Endodermal cell (in vitro differentiated cells): ENCODE measurements around the gene RNF215. TPM values are rescaled to one million over a fixed set of nuclear protein-coding genes. Genes with fewer than 3 reads are reported as not detected.

Experiments
- DNase-seq: peaks from one replicate; pipeline ENCODE4 v3.0.0-alpha.2; 2017
- H3K27ac ChIP-seq: 2 replicates; pipeline ENCODE4 v1.5.1; 2013; ENCODE audit warnings: mild to moderate bottlenecking, low read depth, low read length, moderate library complexity
- H3K27me3 ChIP-seq: 2 replicates; pipeline ENCODE4 v1.6.1; 2013; ENCODE audit warnings: mild to moderate bottlenecking, low read length, moderate library complexity; ENCODE audit not compliant: insufficient read depth, control insufficient read depth, poor library complexity, severe bottlenecking
- H3K36me3 ChIP-seq: 2 replicates; pipeline ENCODE4 v1.7.0; 2013; ENCODE audit warnings: mild to moderate bottlenecking, low read length, moderate library complexity; ENCODE audit not compliant: control insufficient read depth, insufficient read depth
- H3K4me1 ChIP-seq: one replicate; pipeline ENCODE4 v1.7.0; 2013; ENCODE audit warnings: low read length; ENCODE audit not compliant: control insufficient read depth, insufficient read depth
- H3K4me3 ChIP-seq: 2 replicates; pipeline ENCODE4 v1.5.1; 2013; ENCODE audit warnings: mild to moderate bottlenecking, low read length, moderate library complexity
- H3K9ac ChIP-seq: 2 replicates; pipeline ENCODE4 v1.6.1; 2013; ENCODE audit warnings: mild to moderate bottlenecking, low read length, moderate library complexity; ENCODE audit not compliant: poor library complexity, severe bottlenecking; ENCODE audit errors: extremely low read depth
- H3K9me3 ChIP-seq: 2 replicates; pipeline ENCODE4 v1.6.1; 2013; ENCODE audit warnings: mild to moderate bottlenecking, low read length, moderate library complexity; ENCODE audit not compliant: control insufficient read depth
- H3K27ac Mint-ChIP-seq: 2 replicates; pipeline ENCODE4 v1.8.0; 2020; ENCODE audit warnings: mixed read lengths
- H3K27me3 Mint-ChIP-seq: 2 replicates; pipeline ENCODE4 v1.8.0; 2021; ENCODE audit warnings: mild to moderate bottlenecking, mixed read lengths; ENCODE audit not compliant: insufficient read depth
- H3K36me3 Mint-ChIP-seq: 2 replicates; pipeline ENCODE4 v1.8.0; 2020; ENCODE audit warnings: low read depth, mixed read lengths
- H3K4me1 Mint-ChIP-seq: 2 replicates; pipeline ENCODE4 v1.8.0; 2020; ENCODE audit warnings: mixed read lengths
- H3K4me3 Mint-ChIP-seq: 2 replicates; pipeline ENCODE4 v1.8.0; 2020; ENCODE audit warnings: mild to moderate bottlenecking, moderate library complexity, mixed read lengths
- H3K9me3 Mint-ChIP-seq: 2 replicates; pipeline ENCODE4 v1.8.0; 2020; ENCODE audit warnings: mild to moderate bottlenecking, mixed read lengths
- CTCF ChIP-seq: fragments of 200-600 bp; sonication (generic); conservative IDR thresholded peaks from 2 replicates; pipeline ENCODE4 v1.5.0; 2021; ENCODE audit warnings: antibody characterized with exemption, mild to moderate bottlenecking
- WGBS, 2 experiments: methylation state at CpG; one replicate each; pipeline versions ENCODE4 v1.1.5 to v1.1.7; 2013; ENCODE audit warnings: missing lambda C conversion rate in 2 of 2, mixed read lengths in 1 of 2; ENCODE audit not compliant: insufficient coverage in 1 of 2, insufficient read length in 1 of 2; 5-methylcytosine and 5-hydroxymethylcytosine counted together
- total RNA-seq, 2 donors: library from RNA; stranded (reverse); fragmentation: NEBNext Ultra II Directional in 1 of 2; extraction: Animal tissue kit (Norgen Biotek cat#: 25700) in 1 of 2; gene quantifications; 2 replicates in 1 of 2; 3 replicates in 1 of 2; pipeline ENCODE4 v1.2.1, GENCODE V29; 2021

Gene RNF215
- total RNA-seq, 2 donors from 2014 or later: 44.0 to 46.7 TPM

GRCh38 chr22:30365891-30366290 lies 21.3 kb downstream of the RNF215 start:
- peaks cover 11% of the 10 kb centered on the region for H3K4me1 Mint-ChIP-seq
- 94 to 97% methylated on average over 18 of the region's 18 CpGs for WGBS, 2 experiments
- H3K27ac Mint-ChIP-seq: peak overlapping the region; percentile 66
- Histone ChIP-seq H3K9me3 (no peaks in the 10 kb centered on the region), H3K4me1 (no peaks in the 10 kb centered on the region), H3K27me3 (no peaks in the 10 kb centered on the region), H3K36me3 (peaks cover 8% of the 10 kb centered on the region), H3K9ac (no peak overlapping the region), H3K27ac (no peak overlapping the region), H3K4me3 (no peak overlapping the region)
- no peak for DNase-seq
- TF ChIP-seq CTCF: no peak
- no peaks in the 10 kb centered on the region for H3K27me3 Mint-ChIP-seq
- no peak overlapping the region for H3K4me3 Mint-ChIP-seq
- H3K9me3 Mint-ChIP-seq: no peaks in the 10 kb centered on the region
- peaks cover 10% of the 10 kb centered on the region for H3K36me3 Mint-ChIP-seq

GRCh38 chr22:30362651-30363281 lies 24.4 kb downstream of the RNF215 start:
- H3K9me3 ChIP-seq: no peaks in the 10 kb centered on the region
- peaks cover 5% of the 10 kb centered on the region for H3K4me1 ChIP-seq
- peak overlapping the region; percentile 5 for H3K27ac Mint-ChIP-seq
- peak; percentile 18 for TF ChIP-seq CTCF
- H3K4me3 ChIP-seq: no peak overlapping the region
- H3K27ac ChIP-seq: no peak overlapping the region
- H3K36me3 Mint-ChIP-seq: peaks cover 10% of the 10 kb centered on the region
- peak; percentile 88 for DNase-seq
- no peak overlapping the region for H3K4me3 Mint-ChIP-seq
- no peaks in the 10 kb centered on the region for H3K27me3 ChIP-seq
- WGBS, 2 experiments: 66% methylated on average over 3 to 7 of the region's 7 CpGs
- H3K36me3 ChIP-seq: peaks cover 8% of the 10 kb centered on the region
- H3K4me1 Mint-ChIP-seq: peaks cover 18% of the 10 kb centered on the region
- H3K27me3 Mint-ChIP-seq: no peaks in the 10 kb centered on the region
- H3K9me3 Mint-ChIP-seq: no peaks in the 10 kb centered on the region
- no peak overlapping the region for H3K9ac ChIP-seq

GRCh38 chr22:30361916-30362650 lies 25.1 kb downstream of the RNF215 start:
- H3K9me3 Mint-ChIP-seq: no peaks in the 10 kb centered on the region
- Histone ChIP-seq H3K27ac (no peak overlapping the region), H3K9me3 (no peaks in the 10 kb centered on the region), H3K9ac (no peak overlapping the region), H3K4me1 (peaks cover 5% of the 10 kb centered on the region), H3K4me3 (no peak overlapping the region), H3K27me3 (no peaks in the 10 kb centered on the region), H3K36me3 (peaks cover 8% of the 10 kb centered on the region)
- TF ChIP-seq CTCF: no peak
- peaks cover 18% of the 10 kb centered on the region for H3K4me1 Mint-ChIP-seq
- DNase-seq: no peak
- peak overlapping the region; percentile 17 for H3K27ac Mint-ChIP-seq
- peaks cover under 1% of the 10 kb centered on the region for H3K27me3 Mint-ChIP-seq
- WGBS, 2 experiments: 83% methylated on average over 6 to 10 of the region's 10 CpGs
- peaks cover 10% of the 10 kb centered on the region for H3K36me3 Mint-ChIP-seq
- no peak overlapping the region for H3K4me3 Mint-ChIP-seq
